Common myeloid progenitor, CD34-positive (primary cell): ENCODE results near the gene ADCY9.

Experiments
- CTCF ChIA-PET: fragments of 350-600 bp; sonication (Branson Sonifier 250); formaldehyde crosslinking; loops from one replicate; lab custom pipeline; 2021; ENCODE audit warnings: antibody characterized with exemption; lab: Charles Lee
- POLR2A ChIA-PET: fragments of 350-600 bp; sonication (Branson Sonifier 250); formaldehyde crosslinking; loops from one replicate; lab custom pipeline; 2021; ENCODE audit warnings: antibody characterized with exemption; lab: Charles Lee
- DNase-seq, 3 donors: peaks; one replicate each; pipeline versions ENCODE4 v3.0.0 to v3.0.0-alpha.2; 2013
- H3K27ac ChIP-seq, 2 experiments: 1 replicate in 1 of 2; 2 replicates in 1 of 2; pipeline ENCODE4 v1.7.0; 2013; ENCODE audit warnings: inconsistent platforms in 2 of 2, low read length in 2 of 2, mild to moderate bottlenecking in 2 of 2, low read depth in 1 of 2, moderate library complexity in 1 of 2; ENCODE audit not compliant: severe bottlenecking in 2 of 2, insufficient read depth in 1 of 2, poor library complexity in 1 of 2
- H3K27me3 ChIP-seq, 5 experiments: replicated peaks in 2 of 5; 1 replicate in 3 of 5; 2 replicates in 2 of 5; pipeline versions ENCODE4 v1.6.1 to v1.7.0; 2013; ENCODE audit warnings: low read length in 4 of 5, mild to moderate bottlenecking in 2 of 5, moderate library complexity in 2 of 5, inconsistent platforms in 1 of 5; ENCODE audit not compliant: insufficient read depth in 5 of 5, control insufficient read depth in 4 of 5
- H3K36me3 ChIP-seq, 4 experiments: 1 replicate in 2 of 4; 2 replicates in 2 of 4; pipeline versions ENCODE4 v1.6.1 to v1.7.0; 2013; ENCODE audit warnings: low read length in 3 of 4, control low read depth in 1 of 4, mild to moderate bottlenecking in 1 of 4; ENCODE audit not compliant: control insufficient read depth in 4 of 4, insufficient read depth in 4 of 4
- H3K4me1 ChIP-seq, 4 experiments: 1 replicate in 3 of 4; 2 replicates in 1 of 4; pipeline versions ENCODE4 v1.6.1 to v1.7.1; 2013; ENCODE audit warnings: low read length in 3 of 4, mild to moderate bottlenecking in 3 of 4, control low read depth in 1 of 4, inconsistent platforms in 1 of 4, moderate library complexity in 1 of 4; ENCODE audit not compliant: control insufficient read depth in 4 of 4, insufficient read depth in 4 of 4; ENCODE audit errors: control extremely low read depth in 1 of 4
- H3K4me3 ChIP-seq, 7 experiments: 1 replicate in 4 of 7; 2 replicates in 3 of 7; pipeline versions ENCODE4 v1.5.1 to v1.7.0; 2013; ENCODE audit warnings: mild to moderate bottlenecking in 7 of 7, low read length in 6 of 7, moderate library complexity in 6 of 7, inconsistent platforms in 2 of 7, low read depth in 2 of 7, control low read depth in 1 of 7; ENCODE audit not compliant: insufficient read depth in 4 of 7, control insufficient read depth in 1 of 7; ENCODE audit errors: extremely low read depth in 1 of 7
- H3K9me3 ChIP-seq, 5 experiments: 1 replicate in 4 of 5; 2 replicates in 1 of 5; pipeline versions ENCODE4 v1.6.1 to v1.7.1; 2013; ENCODE audit warnings: low read length in 4 of 5, mild to moderate bottlenecking in 2 of 5, inconsistent platforms in 1 of 5, low read depth in 1 of 5, moderate library complexity in 1 of 5; ENCODE audit not compliant: control insufficient read depth in 4 of 5, insufficient read depth in 2 of 5; ENCODE audit errors: control extremely low read depth in 1 of 5
- WGBS: methylation state at CpG from one replicate; pipeline ENCODE4 v1.1.5; 2013; ENCODE audit not compliant: insufficient coverage; 5-methylcytosine and 5-hydroxymethylcytosine counted together

The ADCY9 gene

GRCh38 chr16:3988824-3989223 is 127.4 kb downstream of the ADCY9 start:
- Histone ChIP-seq H3K27me3 (peaks cover 0 to 5% (median 0%) of the 10 kb centered on the region in 5 experiments), H3K27ac (no peak overlapping the region), H3K4me1 (no peaks in the 10 kb centered on the region), H3K36me3 (no peaks in the 10 kb centered on the region), H3K9me3 (no peaks in the 10 kb centered on the region), H3K4me3 (no peak overlapping the region)
- ChIA-PET POLR2A (no interaction called here), CTCF (no interaction called here)
- WGBS, result 95% methylated on average over 10 of the region's 10 CpGs
- no peak for DNase-seq

- POLR2A ChIA-PET, result no interaction called here
Observed at GRCh38 chr16:3988011-3988410, 128.2 kb downstream of the ADCY9 start.

GRCh38 chr16:3987231-3987630 is 129.0 kb downstream of the ADCY9 start:
- H3K4me3 ChIP-seq, result no peak overlapping the region
- H3K4me1 ChIP-seq, result peaks cover 0 to 6% (median 3%) of the 10 kb centered on the region in 4 experiments
- H3K36me3 ChIP-seq, result no peaks in the 10 kb centered on the region
- H3K27ac ChIP-seq, result no peak overlapping the region
- POLR2A ChIA-PET, result no interaction called here
- DNase-seq, result no peak
- H3K27me3 ChIP-seq, result peaks cover 0 to 3% (median 0%) of the 10 kb centered on the region in 5 experiments
- no peaks in the 10 kb centered on the region for H3K9me3 ChIP-seq
- WGBS, result 96% methylated on average over 13 of the region's 13 CpGs
- CTCF ChIA-PET, result interaction anchor here (1.3 kb wide), 1 partner anchor 267 kb away, joined by 3 read pairs; no protein-coding TSS in a partner anchor

More at GRCh38 chr16:3988011-3988410, 128.2 kb downstream of the ADCY9 start:
- Histone ChIP-seq H3K27ac (no peak overlapping the region), H3K36me3 (no peaks in the 10 kb centered on the region), H3K4me1 (peaks cover 0 to 4% (median 2%) of the 10 kb centered on the region in 4 experiments), H3K9me3 (no peaks in the 10 kb centered on the region), H3K4me3 (no peak overlapping the region), H3K27me3 (peaks cover 0 to 3% (median 0%) of the 10 kb centered on the region in 5 experiments)
- DNase-seq, result no peak
- 86% methylated on average over 8 of the region's 9 CpGs for WGBS
- CTCF ChIA-PET, result no interaction called here

GRCh38 chr16:3986235-3986544 is 130.1 kb downstream of the ADCY9 start:
- 100% methylated on average over 11 of the region's 13 CpGs for WGBS
- H3K27ac ChIP-seq, result no peak overlapping the region
- ChIA-PET POLR2A (no interaction called here), CTCF (interaction anchor here (1.0 to 1.3 kb wide), 2 partner anchors 49 to 268 kb away, joined by 3 read pairs; no protein-coding TSS in a partner anchor)
- no peaks in the 10 kb centered on the region for H3K9me3 ChIP-seq
- peaks cover 0 to 6% (median 3%) of the 10 kb centered on the region in 4 experiments for H3K4me1 ChIP-seq
- H3K36me3 ChIP-seq, result no peaks in the 10 kb centered on the region
- H3K27me3 ChIP-seq, result peaks cover 0 to 3% (median 0%) of the 10 kb centered on the region in 5 experiments
- H3K4me3 ChIP-seq, result no peak overlapping the region
- no peak for DNase-seq

GRCh38 chr16:3984111-3985060 is 131.9 kb downstream of the ADCY9 start:
- Histone ChIP-seq H3K27ac (no peak overlapping the region), H3K4me3 (no peak overlapping the region), H3K36me3 (no peaks in the 10 kb centered on the region), H3K4me1 (peaks cover 0 to 6% (median 3%) of the 10 kb centered on the region in 4 experiments), H3K27me3 (peaks cover 0 to 3% (median 0%) of the 10 kb centered on the region in 5 experiments), H3K9me3 (no peaks in the 10 kb centered on the region)
- 94% methylated on average over 22 of the region's 31 CpGs for WGBS
- DNase-seq, result no peak
- ChIA-PET POLR2A (interaction anchor here (0.5 kb wide), 1 partner anchor 226 kb away, joined by 6 read pairs; no protein-coding TSS in a partner anchor), CTCF (interaction anchor here (0.8 to 1.6 kb wide), 5 partner anchors 15 to 345 kb away, joined by 3 to 4 read pairs (median 3); no protein-coding TSS in a partner anchor)

GRCh38 chr16:3983081-3983520 is 133.1 kb downstream of the ADCY9 start:
- CTCF ChIA-PET, result interaction anchor here (0.6 to 2.3 kb wide), 10 partner anchors 14 to 347 kb away, joined by 3 to 8 read pairs (median 4); no protein-coding TSS in a partner anchor
- no peaks in the 10 kb centered on the region for H3K9me3 ChIP-seq
- peaks cover 0 to 6% (median 3%) of the 10 kb centered on the region in 4 experiments for H3K4me1 ChIP-seq
- POLR2A ChIA-PET, result interaction anchor here (0.5 kb wide), 1 partner anchor 205 kb away, joined by 3 read pairs; no protein-coding TSS in a partner anchor
- no peaks in the 10 kb centered on the region for H3K27me3 ChIP-seq
- DNase-seq, result peak; percentile 39 to 74 (median 71)
- no peaks in the 10 kb centered on the region for H3K36me3 ChIP-seq
- WGBS, result 17% methylated on average over 14 of the region's 22 CpGs
- peak overlapping the region in 1 of 7 experiments; percentile 45 for H3K4me3 ChIP-seq
- no peak overlapping the region for H3K27ac ChIP-seq
